Effector memory CD4-positive, alpha-beta T cell (primary cell): ENCODE measurements around the gene NDUFB1.

Source experiments
- DNase-seq, 3 donors: peaks; one replicate each; pipeline ENCODE4 v3.0.0-alpha.2; 2020
- H3K27ac ChIP-seq: 2 replicates; pipeline ENCODE4 v1.7.0; 2013; ENCODE audit warnings: mild to moderate bottlenecking, low read length, moderate library complexity; ENCODE audit not compliant: insufficient read depth, poor library complexity, severe bottlenecking
- H3K27me3 ChIP-seq: replicated peaks from 2 replicates; pipeline ENCODE4 v1.7.0; 2013; ENCODE audit warnings: mild to moderate bottlenecking, low read length; ENCODE audit not compliant: insufficient read depth, control insufficient read depth, poor library complexity, severe bottlenecking
- H3K36me3 ChIP-seq: 2 replicates; pipeline ENCODE4 v1.7.0; 2013; ENCODE audit warnings: mild to moderate bottlenecking, low read length, moderate library complexity; ENCODE audit not compliant: control insufficient read depth, insufficient read depth
- H3K4me1 ChIP-seq: 2 replicates; pipeline ENCODE4 v1.7.0; 2013; ENCODE audit warnings: low read length, mild to moderate bottlenecking; ENCODE audit not compliant: control insufficient read depth, insufficient read depth, poor library complexity, severe bottlenecking
- H3K4me3 ChIP-seq: 2 replicates; pipeline ENCODE4 v1.7.0; 2013; ENCODE audit warnings: low read length, low read depth, mild to moderate bottlenecking; ENCODE audit not compliant: insufficient read depth, poor library complexity, severe bottlenecking
- H3K9me3 ChIP-seq: 2 replicates; pipeline ENCODE4 v1.7.0; 2013; ENCODE audit warnings: mild to moderate bottlenecking, low read length, moderate library complexity; ENCODE audit not compliant: control insufficient read depth
- total RNA-seq, 3 donors: gene quantifications; one replicate each; lab custom pipeline; 2026; lab: John Stamatoyannopoulos, UW

Gene NDUFB1
- total RNA-seq: 13.6 to 22.0 (median 14.5) reads per million in 3 donors

DNA sequence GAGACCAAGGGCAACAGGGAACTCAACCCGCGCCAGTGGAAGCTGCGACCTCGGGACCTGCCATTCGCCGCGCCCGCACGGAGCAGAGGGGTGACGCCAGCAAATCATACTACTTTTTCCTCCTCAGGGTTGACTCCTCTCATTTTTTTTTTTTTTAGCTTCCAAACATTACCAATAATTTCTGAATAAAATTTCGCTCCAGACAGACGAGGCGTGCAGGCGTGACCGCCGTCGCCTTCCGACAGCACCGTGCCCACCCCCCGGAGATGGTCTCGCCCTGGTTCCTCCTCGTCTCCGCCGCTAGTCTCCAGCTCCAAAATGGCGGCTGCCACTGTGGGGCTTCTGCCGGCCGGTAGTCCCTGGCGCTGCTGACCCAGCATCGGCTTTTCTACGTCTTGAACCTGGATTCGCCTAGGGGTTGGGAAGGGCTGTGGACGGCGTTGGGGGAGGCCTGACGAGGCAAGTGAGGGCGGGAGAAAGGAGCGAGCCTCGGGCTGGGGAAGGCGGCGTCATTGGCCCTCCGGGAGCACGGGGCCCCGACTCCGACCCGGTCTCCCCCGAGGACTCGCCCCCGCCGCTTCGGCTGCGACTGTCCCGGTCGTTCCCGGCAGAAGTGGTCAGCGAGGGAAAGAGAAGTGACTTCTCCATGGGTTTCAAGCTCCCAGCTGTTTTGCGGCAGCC is at the start of gene NDUFB1, which contains the start of gene CPSF2:
Gene NDUFB1, minus strand, starts transcription at position 37 of the 681 bp plus-strand sequence. CDS start 4,069 bp downstream, outside the sequence.
Gene CPSF2, plus strand, starts transcription at position 300 of the 681 bp plus-strand sequence. CDS start 9,016 bp downstream, outside the sequence.
- Histone ChIP-seq H3K4me3 (peak within 1 kb of the TSS; percentile 91), H3K27ac (peak within 1 kb of the TSS; percentile 98), H3K27me3 (no peaks in the 10 kb centered on the region), H3K36me3 (no peaks in the 10 kb centered on the region), H3K9me3 (no peaks in the 10 kb centered on the region), H3K4me1 (peaks cover 28% of the 10 kb centered on the region)
- DNase-seq: peak; percentile 58 to 74 (median 68)

GRCh38 chr14:92164958-92165357 is 43.5 kb upstream of the NDUFB1 start:
- Histone ChIP-seq H3K36me3 (peaks cover 23% of the 10 kb centered on the region), H3K4me3 (no peak overlapping the region), H3K9me3 (no peaks in the 10 kb centered on the region), H3K27ac (no peak overlapping the region), H3K4me1 (no peaks in the 10 kb centered on the region), H3K27me3 (no peaks in the 10 kb centered on the region)
- no peak for DNase-seq

- Histone ChIP-seq H3K36me3 (peaks cover 52% of the 10 kb centered on the region), H3K27me3 (no peaks in the 10 kb centered on the region), H3K4me3 (no peak overlapping the region), H3K4me1 (no peaks in the 10 kb centered on the region), H3K9me3 (no peaks in the 10 kb centered on the region), H3K27ac (no peak overlapping the region)
- no peak for DNase-seq
Measured at GRCh38 chr14:92161521-92161920, 40.0 kb upstream of the NDUFB1 start.

- Histone ChIP-seq H3K27me3 (no peaks in the 10 kb centered on the region), H3K4me3 (no peak overlapping the region), H3K9me3 (no peaks in the 10 kb centered on the region), H3K4me1 (no peaks in the 10 kb centered on the region), H3K27ac (no peak overlapping the region), H3K36me3 (peaks cover 58% of the 10 kb centered on the region)
- no peak for DNase-seq
Measured at GRCh38 chr14:92160619-92161018, 39.1 kb upstream of the NDUFB1 start.

- Histone ChIP-seq H3K9me3 (no peaks in the 10 kb centered on the region), H3K27me3 (no peaks in the 10 kb centered on the region), H3K4me3 (no peak overlapping the region), H3K27ac (no peak overlapping the region), H3K4me1 (no peaks in the 10 kb centered on the region), H3K36me3 (peaks cover 47% of the 10 kb centered on the region)
- no peak for DNase-seq
Measured at GRCh38 chr14:92154283-92154942, 32.9 kb upstream of the NDUFB1 start.

GRCh38 chr14:92153581-92153980 is 32.1 kb upstream of the NDUFB1 start:
- H3K9me3 ChIP-seq: no peaks in the 10 kb centered on the region
- H3K4me1 ChIP-seq: no peaks in the 10 kb centered on the region
- no peak for DNase-seq
- H3K27me3 ChIP-seq: no peaks in the 10 kb centered on the region
- no peak overlapping the region for H3K4me3 ChIP-seq
- peaks cover 39% of the 10 kb centered on the region for H3K36me3 ChIP-seq
- no peak overlapping the region for H3K27ac ChIP-seq

DNA sequence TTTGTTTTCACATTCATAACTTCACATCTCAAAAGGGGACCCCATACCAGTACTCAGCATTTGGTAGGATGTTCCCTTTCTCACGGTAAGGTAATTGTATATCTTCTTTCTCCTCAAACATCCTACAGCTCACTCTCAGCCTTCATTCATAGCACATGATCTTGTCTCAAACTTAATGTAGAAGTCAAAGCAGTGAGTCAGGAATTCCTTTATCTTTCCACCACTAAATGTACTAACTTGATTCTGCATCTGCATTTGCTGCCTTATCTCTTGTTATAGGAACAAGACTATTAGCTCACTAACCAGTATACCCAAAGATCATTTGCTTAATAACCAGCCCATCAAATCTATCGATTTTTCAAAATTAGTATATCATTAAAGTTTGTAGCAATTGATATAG is 23.2 kb upstream of the NDUFB1 start:
- Histone ChIP-seq H3K9me3 (no peaks in the 10 kb centered on the region), H3K27me3 (no peaks in the 10 kb centered on the region), H3K27ac (no peak overlapping the region), H3K36me3 (peaks cover 58% of the 10 kb centered on the region), H3K4me3 (no peak overlapping the region), H3K4me1 (no peaks in the 10 kb centered on the region)
- DNase-seq: no peak

DNA sequence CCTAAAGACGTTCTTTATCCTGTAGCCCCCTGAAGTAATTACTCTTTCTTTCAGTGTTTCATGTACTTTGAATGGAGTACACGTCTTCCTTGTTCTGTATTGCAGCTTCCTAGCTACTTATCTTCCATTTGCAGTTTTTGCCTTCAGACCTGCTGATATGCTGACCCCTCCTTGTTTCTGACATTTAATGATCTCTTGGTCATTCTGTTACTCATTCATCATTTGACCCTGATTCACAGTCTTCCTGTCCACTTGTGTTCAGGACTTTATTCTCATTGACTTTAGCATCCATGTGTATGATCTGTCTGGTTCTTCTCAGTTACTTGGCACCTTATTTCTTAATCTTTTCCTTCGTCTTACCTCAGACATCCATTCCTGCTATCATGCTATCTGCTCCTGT is 22.5 kb upstream of the NDUFB1 start:
- H3K36me3 ChIP-seq: peaks cover 58% of the 10 kb centered on the region
- no peak overlapping the region for H3K4me3 ChIP-seq
- H3K27me3 ChIP-seq: no peaks in the 10 kb centered on the region
- no peak overlapping the region for H3K27ac ChIP-seq
- no peaks in the 10 kb centered on the region for H3K4me1 ChIP-seq
- DNase-seq: no peak
- H3K9me3 ChIP-seq: no peaks in the 10 kb centered on the region

DNA sequence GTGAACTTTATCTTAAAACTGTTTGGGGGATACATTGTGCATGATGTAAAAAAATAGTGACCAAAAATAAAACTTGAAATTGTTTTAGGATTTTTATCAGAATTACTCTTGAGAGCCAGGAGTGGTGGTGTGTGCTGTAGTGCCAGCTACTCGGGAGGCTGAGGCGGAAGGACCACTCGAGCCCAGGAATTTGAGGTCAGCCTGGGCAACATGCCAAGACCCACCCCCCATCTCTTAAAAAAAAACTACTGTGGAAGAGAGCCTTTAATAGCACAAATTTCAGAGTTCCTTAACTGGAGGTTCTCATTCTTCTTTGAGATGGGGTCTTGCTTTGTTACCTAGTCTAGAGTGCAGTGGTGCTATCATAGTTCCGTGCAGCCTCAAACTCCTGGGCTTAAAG is 21.8 kb upstream of the NDUFB1 start:
- no peaks in the 10 kb centered on the region for H3K4me1 ChIP-seq
- DNase-seq: no peak
- H3K9me3 ChIP-seq: no peaks in the 10 kb centered on the region
- peaks cover 62% of the 10 kb centered on the region for H3K36me3 ChIP-seq
- no peaks in the 10 kb centered on the region for H3K27me3 ChIP-seq
- no peak overlapping the region for H3K4me3 ChIP-seq
- no peak overlapping the region for H3K27ac ChIP-seq

GRCh38 chr14:92135269-92135668 is 13.8 kb upstream of the NDUFB1 start:
- Histone ChIP-seq H3K4me1 (no peaks in the 10 kb centered on the region), H3K4me3 (no peak overlapping the region), H3K27ac (no peak overlapping the region), H3K36me3 (peaks cover 48% of the 10 kb centered on the region), H3K27me3 (no peaks in the 10 kb centered on the region), H3K9me3 (no peaks in the 10 kb centered on the region)
- no peak for DNase-seq
